ENCODE data around the gene LMCD1. TPM values are rescaled to one million over a fixed set of nuclear protein-coding genes. Genes with fewer than 3 reads are reported as not detected.

LMCD1 gene
- total and polyA plus RNA-seq, 2 of the 4 experiments (the other 2 are of a cell fraction) = 50.0 to 53.8 TPM

GRCh38 chr3:8519774-8520448 lies 18.3 kb downstream of the LMCD1 start (continued):
- no peak for TF ChIP-seq RAD21 (IDR thresholded peaks at IDR 0.05; ENCODE audit: low read length)

GRCh38 chr3:8520816-8521403 lies 19.3 kb downstream of the LMCD1 start:
- Histone ChIP-seq H3K27ac (ENCODE audit: insufficient read depth, low read length) (no peak overlapping the region), H3K14ac (replicated peaks; ENCODE audit: low read depth, low read length) (no peak overlapping the region), H2AK5ac (ENCODE audit: low read depth, low read length) (no peak overlapping the region), H4K20me1 (ENCODE audit: insufficient read depth, low read length) (no peaks in the 10 kb centered on the region; the same call in 1 of the 2 replicates), H2AK9ac (replicated peaks; ENCODE audit: low read depth, low read length, poor library complexity) (no peak overlapping the region), H3K4me3 (ENCODE audit: insufficient read depth, low read depth, low read length) (no peak overlapping the region), H3K27me3 (ENCODE audit: control insufficient read depth, insufficient read depth, low read length) (no peaks in the 10 kb centered on the region), H3K4ac (ENCODE audit: low read depth, low read length) (peak overlapping the region; percentile 40; the same call in 1 of the 2 replicates), H4K91ac (ENCODE audit: insufficient read depth, low read depth, low read length) (no peak overlapping the region), H3K23ac (ENCODE audit: low read depth, low read length) (peak overlapping the region; percentile 66; the same call in 1 of the 2 replicates), H3K9me1 (ENCODE audit: insufficient read depth, low read length) (peaks cover 11% of the 10 kb centered on the region), H3K9ac (ENCODE audit: low read depth, low read length) (no peak overlapping the region), H2BK20ac (ENCODE audit: low read depth, low read length) (no peak overlapping the region; the same call in 1 of the 2 replicates), H2BK5ac (ENCODE audit: low read depth, low read length, poor library complexity, severe bottlenecking) (no peak overlapping the region), H3K9me3 (ENCODE audit: control insufficient read depth, insufficient read depth, low read length) (no peaks in the 10 kb centered on the region), H4K8ac (ENCODE audit: low read depth in 2 of 2, low read length in 2 of 2) (no peak overlapping the region), H2AFZ (replicated peaks; ENCODE audit: low read length, poor library complexity) (no peak overlapping the region), H4K5ac (ENCODE audit: low read depth, low read length) (no peak overlapping the region), H3K56ac (ENCODE audit: extremely low read depth, insufficient read depth, low read length) (no peak overlapping the region), H3K79me1 (ENCODE audit: low read depth in 1 of 2, low read length in 2 of 2) (peaks cover 7 to 25% of the 10 kb centered on the region in 2 experiments; a peak in 3 of 4 replicates), H3K4me2 (ENCODE audit: low read depth, low read length) (no peak overlapping the region), H3K18ac (ENCODE audit: low read depth, low read length) (no peak overlapping the region; the same call in 1 of the 2 replicates), H2BK15ac (ENCODE audit: low read depth, low read length) (no peak overlapping the region), H3K36me3 (ENCODE audit: control insufficient read depth, insufficient read depth, low read length) (peaks cover 3% of the 10 kb centered on the region; the same call in 1 of the 2 replicates), H2BK120ac (ENCODE audit: low read depth, low read length) (no peak overlapping the region), H3K4me1 (ENCODE audit: control insufficient read depth, insufficient read depth, low read length) (peaks cover 20% of the 10 kb centered on the region)
- 20% methylated on average over 1 of the region's 9 CpGs; no CpG with 5 or more reads in 1 of the 2 experiments for WGBS, 2 experiments (ENCODE audit: extremely low coverage in 2 of 2, insufficient read length in 1 of 2)
- TF ChIP-seq, protein P1, sequence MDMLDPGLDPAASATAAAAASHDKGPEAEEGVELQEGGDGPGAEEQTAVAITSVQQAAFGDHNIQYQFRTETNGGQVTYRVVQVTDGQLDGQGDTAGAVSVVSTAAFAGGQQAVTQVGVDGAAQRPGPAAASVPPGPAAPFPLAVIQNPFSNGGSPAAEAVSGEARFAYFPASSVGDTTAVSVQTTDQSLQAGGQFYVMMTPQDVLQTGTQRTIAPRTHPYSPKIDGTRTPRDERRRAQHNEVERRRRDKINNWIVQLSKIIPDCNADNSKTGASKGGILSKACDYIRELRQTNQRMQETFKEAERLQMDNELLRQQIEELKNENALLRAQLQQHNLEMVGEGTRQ (IDR thresholded peaks at IDR 0.05; ENCODE audit: low read depth, low read length) = no peak
- TF ChIP-seq NFE2L2 (IDR thresholded peaks at IDR 0.05; ENCODE audit: low read depth, low read length) = no peak
- DNase-seq (no peak), ATAC-seq (ENCODE audit: low read depth) (no peak)
- ChIA-PET POLR2A (ENCODE audit: unreplicated experiment) (no interaction called here), CTCF (interaction anchor here (1.5 kb wide), 1 partner anchor 19 kb away, joined by 4 read pairs; the partner anchor contains the start of gene LMCD1)
- BruUV-seq (replicated peaks) = no TSS peak
- dilution Hi-C loops (cut with HindIII; ENCODE audit: low sequenced_read_pairs, unreplicated experiment) = no loop called here
- intact Hi-C loops (cut with micrococcal nuclease) = no loop called here
- in situ Hi-C loops (cut with MboI; ENCODE audit: low sequenced_read_pairs) = no loop called here

All from IMR-90 (cell line).